HCT116 (cell line): ENCODE measurements around the gene BRINP1.

Experiments used
- FOSL1 ChIP-seq: IDR thresholded peaks from 2 replicates; pipeline ENCODE4 v1.6.1; 2012; ENCODE audit warnings: low read depth
- POLR2A ChIP-seq: IDR thresholded peaks from 2 replicates; pipeline ENCODE4 v1.7.0; 2011; ENCODE audit warnings: borderline replicate concordance; ENCODE audit not compliant: insufficient read depth, insufficient read length; ENCODE audit errors: extremely low read depth
- RAD21 ChIP-seq: IDR thresholded peaks from 2 replicates; pipeline ENCODE4 v1.6.1; 2012; ENCODE audit warnings: low read depth, mild to moderate bottlenecking
- YY1 ChIP-seq: IDR thresholded peaks from 2 replicates; pipeline ENCODE4 v1.6.1; 2011; ENCODE audit warnings: low read length, low read depth, moderate library complexity, mild to moderate bottlenecking; ENCODE audit not compliant: insufficient replicate concordance; ENCODE audit errors: extremely low read depth
- ZNF274 ChIP-seq: fragments of 200-500 bp; sonication (Bioruptor generic); IDR thresholded peaks from 2 replicates; pipeline ENCODE4 v1.6.1; 2014; ENCODE audit warnings: mild to moderate bottlenecking, low read depth, low read length, inconsistent platforms
- TF ChIP-seq, protein P1 (sequence below), 3 experiments: fragments of 200-600 bp in 1 of 3; sonication (generic) in 1 of 3; IDR thresholded peaks in 2 of 3; conservative IDR thresholded peaks in 1 of 3; 2 replicates each; pipeline ENCODE4 v1.5.1; 2012 to 2017; ENCODE audit warnings: low read depth in 2 of 3, low read length in 2 of 3, antibody characterized with exemption in 1 of 3, borderline replicate concordance in 1 of 3, control low read depth in 1 of 3, mild to moderate bottlenecking in 1 of 3, mixed read lengths in 1 of 3, mixed run types in 1 of 3, moderate library complexity in 1 of 3; ENCODE audit not compliant: insufficient read depth in 1 of 3
- TF ChIP-seq, protein P2 (sequence below): IDR thresholded peaks from 2 replicates; pipeline ENCODE4 v1.6.1; 2012

DNA sequence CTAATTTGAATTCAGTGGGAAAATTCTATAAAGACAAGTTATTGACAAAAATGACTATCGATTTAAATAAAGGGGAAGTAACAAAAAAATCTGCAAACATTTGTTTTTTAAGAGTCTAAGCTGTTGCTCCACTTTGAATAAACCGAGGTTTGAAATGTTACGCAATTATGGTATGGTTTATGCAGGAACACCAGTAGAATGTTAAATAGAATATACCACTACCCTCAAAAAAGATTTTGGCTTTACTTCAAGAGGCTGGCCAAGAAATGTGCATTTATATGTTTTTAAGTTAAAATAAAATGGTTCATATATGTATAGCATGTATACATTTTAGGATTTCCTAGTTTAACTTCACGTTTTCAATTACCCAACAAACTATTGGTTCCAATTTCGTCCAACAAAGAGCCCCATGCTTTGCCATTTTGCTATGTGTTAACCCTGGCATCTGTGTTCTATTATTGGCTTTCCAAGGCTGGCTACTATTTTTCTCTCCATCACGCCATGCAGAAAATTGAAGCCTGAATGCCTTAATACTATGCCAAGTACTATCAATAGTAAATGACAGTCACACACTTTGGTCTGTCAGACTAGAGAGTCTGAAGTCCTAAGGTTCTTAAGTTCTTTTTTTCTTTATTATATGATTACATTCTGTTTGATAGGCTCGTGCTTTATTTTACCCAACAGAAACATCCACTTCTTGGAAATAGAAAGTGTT lies 171.2 kb downstream of the BRINP1 start:
- TF ChIP-seq, protein P1, sequence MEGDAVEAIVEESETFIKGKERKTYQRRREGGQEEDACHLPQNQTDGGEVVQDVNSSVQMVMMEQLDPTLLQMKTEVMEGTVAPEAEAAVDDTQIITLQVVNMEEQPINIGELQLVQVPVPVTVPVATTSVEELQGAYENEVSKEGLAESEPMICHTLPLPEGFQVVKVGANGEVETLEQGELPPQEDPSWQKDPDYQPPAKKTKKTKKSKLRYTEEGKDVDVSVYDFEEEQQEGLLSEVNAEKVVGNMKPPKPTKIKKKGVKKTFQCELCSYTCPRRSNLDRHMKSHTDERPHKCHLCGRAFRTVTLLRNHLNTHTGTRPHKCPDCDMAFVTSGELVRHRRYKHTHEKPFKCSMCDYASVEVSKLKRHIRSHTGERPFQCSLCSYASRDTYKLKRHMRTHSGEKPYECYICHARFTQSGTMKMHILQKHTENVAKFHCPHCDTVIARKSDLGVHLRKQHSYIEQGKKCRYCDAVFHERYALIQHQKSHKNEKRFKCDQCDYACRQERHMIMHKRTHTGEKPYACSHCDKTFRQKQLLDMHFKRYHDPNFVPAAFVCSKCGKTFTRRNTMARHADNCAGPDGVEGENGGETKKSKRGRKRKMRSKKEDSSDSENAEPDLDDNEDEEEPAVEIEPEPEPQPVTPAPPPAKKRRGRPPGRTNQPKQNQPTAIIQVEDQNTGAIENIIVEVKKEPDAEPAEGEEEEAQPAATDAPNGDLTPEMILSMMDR (IDR thresholded peaks at IDR 0.05 in 2 of 3, conservative IDR thresholded peaks at IDR 0.05 in 1 of 3; ENCODE audit: borderline replicate concordance in 1 of 3, insufficient read depth in 1 of 3, low read depth in 2 of 3, low read length in 2 of 3) = no peak
- no peak for TF ChIP-seq RAD21
- TF ChIP-seq POLR2A = no peak
- TF ChIP-seq, protein P2, sequence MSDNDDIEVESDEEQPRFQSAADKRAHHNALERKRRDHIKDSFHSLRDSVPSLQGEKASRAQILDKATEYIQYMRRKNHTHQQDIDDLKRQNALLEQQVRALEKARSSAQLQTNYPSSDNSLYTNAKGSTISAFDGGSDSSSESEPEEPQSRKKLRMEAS = no peak
- TF ChIP-seq FOSL1 = no peak
- TF ChIP-seq ZNF274 = no peak
- no peak for TF ChIP-seq YY1
